D721Med (cell line): ENCODE data around the gene GPC6.

Source experiments
- DNase-seq: peaks from one replicate; pipeline ENCODE4 v3.0.0; 2011; ENCODE audit warnings: low spot score; ENCODE audit not compliant: insufficient read length
- FAIRE-seq: peaks from 2 replicates; lab custom pipeline; 2011; peaks lifted over from hg19 to GRCh38; lab: Jason Lieb, UNC
- CTCF ChIP-seq: IDR thresholded peaks from 2 replicates; pipeline ENCODE4 v1.5.1; 2012; ENCODE audit warnings: mild to moderate bottlenecking, control low read depth; ENCODE audit not compliant: insufficient read depth; ENCODE audit errors: missing control alignments

Gene GPC6

GRCh38 chr13:94057618-94058186 lies 831.1 kb downstream of the GPC6 start:
- DNase-seq: no peak
- no peak for FAIRE-seq
- no peak for TF ChIP-seq CTCF

DNA sequence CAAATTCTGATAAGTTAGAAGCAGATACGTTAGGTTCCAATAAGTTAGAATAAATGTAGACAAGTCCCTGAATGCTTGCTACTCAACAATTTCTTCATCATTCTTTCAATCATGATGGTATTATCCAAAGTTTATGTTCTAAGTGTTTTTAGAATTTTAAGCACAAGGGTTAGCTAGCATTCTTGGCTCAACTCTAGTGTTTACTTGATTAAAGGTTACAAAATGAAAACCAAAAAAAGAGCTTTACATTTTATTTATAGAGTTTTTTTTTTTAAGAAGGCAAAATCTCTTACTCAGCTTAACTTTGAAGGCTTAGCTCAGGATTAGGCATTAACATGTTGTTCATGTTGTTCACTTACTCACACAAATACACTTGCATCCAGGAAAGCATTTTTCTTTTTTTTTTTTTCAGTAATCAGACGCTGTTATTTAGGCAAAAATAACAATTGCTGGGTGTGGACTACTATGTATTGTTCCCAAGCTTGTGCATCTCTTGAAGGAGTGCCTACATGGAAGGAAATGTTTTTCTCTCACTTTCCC lies 832.3 kb downstream of the GPC6 start:
- TF ChIP-seq CTCF: no peak
- no peak for DNase-seq
- FAIRE-seq: no peak

GRCh38 chr13:94061301-94061700 lies 834.7 kb downstream of the GPC6 start:
- TF ChIP-seq CTCF: no peak
- DNase-seq (no peak), FAIRE-seq (peak; percentile 69)

DNA sequence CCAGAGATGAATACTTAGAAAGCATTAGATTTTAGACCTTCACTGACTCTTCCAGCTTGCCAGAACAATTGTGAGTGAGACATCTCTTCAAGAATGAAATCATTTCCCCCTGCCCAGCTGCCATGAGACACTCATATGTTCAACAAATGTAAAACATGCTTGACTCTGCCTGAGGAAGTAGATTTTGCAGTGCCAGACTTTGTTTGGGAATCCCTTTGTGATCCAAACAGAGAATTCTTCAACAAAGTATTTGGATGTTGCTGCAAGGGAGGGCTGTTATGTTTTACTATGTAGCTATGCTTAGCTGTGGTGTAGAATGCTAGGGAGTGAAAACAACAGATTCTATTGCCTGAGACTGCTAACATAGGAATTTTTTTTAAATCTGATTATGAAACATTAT lies 836.5 kb downstream of the GPC6 start:
- DNase-seq: no peak
- no peak for TF ChIP-seq CTCF
- FAIRE-seq: no peak

GRCh38 chr13:94063848-94064247 lies 837.2 kb downstream of the GPC6 start:
- FAIRE-seq: peak; percentile 25
- no peak for TF ChIP-seq CTCF
- DNase-seq: no peak

DNA sequence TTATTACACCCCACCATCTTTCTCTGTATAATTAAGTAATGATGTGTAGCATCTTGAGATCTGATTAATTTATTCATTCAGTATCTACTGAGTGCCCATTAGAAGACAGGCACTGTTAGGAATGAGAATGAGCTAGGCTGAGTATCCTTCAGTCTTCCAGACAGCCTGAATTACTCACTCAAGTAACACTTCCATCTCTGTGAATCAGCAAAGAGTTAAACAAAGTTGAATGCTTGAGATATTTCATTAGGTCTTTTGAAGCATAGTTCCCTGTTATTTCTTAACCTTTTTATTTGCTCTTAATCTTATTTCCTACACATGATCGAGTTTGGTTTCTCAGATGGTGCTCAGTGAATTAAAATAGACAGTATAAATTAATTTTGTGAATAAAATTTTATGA lies 839.1 kb downstream of the GPC6 start:
- peak; percentile 21 for FAIRE-seq
- DNase-seq: no peak
- no peak for TF ChIP-seq CTCF

GRCh38 chr13:94073007-94073744 lies 846.6 kb downstream of the GPC6 start:
- no peak for TF ChIP-seq CTCF
- FAIRE-seq (no peak), DNase-seq (no peak)
